HepG2 (cell line): ENCODE results near the gene ALDH4A1. TPM values are rescaled to one million over a fixed set of nuclear protein-coding genes. Genes with fewer than 3 reads are reported as not detected.

ENCODE experiments used
- ARID4A ChIP-seq: sonication (generic); formaldehyde crosslinking; IDR thresholded peaks from 2 replicates; pipeline ENCODE4 v1.5.0; 2020; ENCODE audit warnings: mild to moderate bottlenecking, missing genetic modification reagents, borderline replicate concordance
- BRD4 ChIP-seq: sonication (generic); formaldehyde crosslinking; IDR thresholded peaks from 2 replicates; pipeline ENCODE4 v1.4.0; 2020; ENCODE audit warnings: missing genetic modification reagents
- CHD4 ChIP-seq: fragments of 200-600 bp; sonication (generic); IDR thresholded peaks from 2 replicates; pipeline ENCODE4 v1.7.0; 2017; ENCODE audit warnings: mild to moderate bottlenecking, low read length, borderline replicate concordance
- DBP ChIP-seq: sonication (generic); formaldehyde crosslinking; IDR thresholded peaks from 2 replicates; pipeline ENCODE4 v1.4.0; 2020; ENCODE audit warnings: missing genetic modification reagents; ENCODE audit errors: not compliant biosample characterization
- GATAD2A ChIP-seq: IDR thresholded peaks from 2 replicates; pipeline ENCODE4 v1.6.1; 2016
- HNRNPL ChIP-seq: fragments of 200-400 bp; formaldehyde crosslinking; IDR thresholded peaks from 2 replicates; pipeline ENCODE4 v1.6.1; 2017; ENCODE audit warnings: mild to moderate bottlenecking, low read depth, low read length
- IRF9 ChIP-seq: sonication (generic); formaldehyde crosslinking; IDR thresholded peaks from 2 replicates; pipeline ENCODE4 v1.8.0; 2022; ENCODE audit warnings: missing genetic modification reagents, mild to moderate bottlenecking, borderline replicate concordance
- LCORL ChIP-seq, 2 experiments: fragments of 450-650 bp in 1 of 2; sonication (generic) in 1 of 2; formaldehyde crosslinking in 1 of 2; IDR thresholded peaks; 2 replicates each; pipeline versions ENCODE4 v1.5.0 to v1.6.1; 2017 to 2020; ENCODE audit warnings: antibody characterized with exemption in 1 of 2, missing genetic modification reagents in 1 of 2
- PHF21A ChIP-seq: sonication (generic); formaldehyde crosslinking; IDR thresholded peaks from 2 replicates; pipeline ENCODE4 v1.5.0; 2020; ENCODE audit warnings: mild to moderate bottlenecking, missing genetic modification reagents
- SMAD1 ChIP-seq: sonication (generic); formaldehyde crosslinking; IDR thresholded peaks from 2 replicates; pipeline ENCODE4 v1.4.0; 2020; ENCODE audit warnings: missing genetic modification reagents, low read depth, mild to moderate bottlenecking, borderline replicate concordance
- SRY ChIP-seq: sonication (generic); formaldehyde crosslinking; IDR thresholded peaks from 2 replicates; pipeline ENCODE4 v1.8.0; 2022; ENCODE audit warnings: mild to moderate bottlenecking, missing genetic modification reagents
- ZBTB38 ChIP-seq: sonication (generic); formaldehyde crosslinking; IDR thresholded peaks from 2 replicates; pipeline ENCODE4 v1.5.1; 2020; ENCODE audit warnings: mild to moderate bottlenecking, missing genetic modification reagents
- ZNF205 ChIP-seq: IDR thresholded peaks from 2 replicates; pipeline ENCODE4 v1.6.1; 2018; ENCODE audit warnings: missing biosample characterization, missing genetic modification reagents
- ZNF253 ChIP-seq: sonication (generic); formaldehyde crosslinking; IDR thresholded peaks from 2 replicates; pipeline ENCODE4 v1.8.0; 2022; ENCODE audit warnings: mild to moderate bottlenecking, missing genetic modification reagents, borderline replicate concordance
- ZNF263 ChIP-seq: sonication (generic); formaldehyde crosslinking; IDR thresholded peaks from 2 replicates; pipeline ENCODE4 v1.4.0; 2020; ENCODE audit warnings: missing genetic modification reagents
- ZNF296 ChIP-seq: sonication (generic); formaldehyde crosslinking; conservative IDR thresholded peaks from 2 replicates; pipeline ENCODE4 v1.5.0; 2020; ENCODE audit warnings: mild to moderate bottlenecking, missing genetic modification reagents
- ZNF326 ChIP-seq: sonication (generic); formaldehyde crosslinking; IDR thresholded peaks from 2 replicates; pipeline ENCODE4 v1.4.0; 2020; ENCODE audit warnings: missing genetic modification reagents, borderline replicate concordance
- ZNF362 ChIP-seq: sonication (generic); formaldehyde crosslinking; IDR thresholded peaks from 2 replicates; pipeline ENCODE4 v1.4.0; 2020; ENCODE audit warnings: missing genetic modification reagents, mild to moderate bottlenecking, borderline replicate concordance
- ZNF740 ChIP-seq: sonication (generic); formaldehyde crosslinking; IDR thresholded peaks from 2 replicates; pipeline ENCODE4 v1.4.0; 2020; ENCODE audit warnings: missing genetic modification reagents
- ZNF761 ChIP-seq: sonication (generic); formaldehyde crosslinking; conservative IDR thresholded peaks from 2 replicates; pipeline ENCODE4 v1.4.0; 2020; ENCODE audit warnings: mild to moderate bottlenecking, missing genetic modification reagents
- ZNF777 ChIP-seq: sonication (generic); formaldehyde crosslinking; IDR thresholded peaks from 2 replicates; pipeline ENCODE4 v1.4.0; 2020; ENCODE audit warnings: missing genetic modification reagents
- polyA plus RNA-seq, 8 experiments: library from polyadenylated mRNA; depleted of rRNA in 3 of 8; stranded (reverse) in 7 of 8; unstranded in 1 of 8; fragments of >200 nt; fragmentation: Illumina TruSeq in 4 of 8; extraction: Trizol in 4 of 8; gene quantifications; 2 replicates each; pipeline versions ENCODE4 v1.2.1 to v1.2.3, GENCODE V29; 2011 to 2016; ENCODE audit warnings: low read depth in 4 of 8, missing spikeins in 1 of 8, mixed read lengths in 1 of 8; ENCODE audit not compliant: insufficient read depth in 1 of 8
- total RNA-seq, 5 experiments: library from RNA; depleted of rRNA; stranded (reverse); fragments of >200 nt; fragmentation: Illumina TruSeq; extraction: Trizol; gene quantifications; 2 replicates each; pipeline ENCODE4 v1.2.3, GENCODE V29; 2016; ENCODE audit warnings: low read depth in 1 of 5

ALDH4A1 gene
- total and polyA plus RNA-seq, 2 of the 13 experiments (the other 11 are each of a cell fraction or from before 2014, with no cell fraction given): 76.4 to 240 TPM

- TF ChIP-seq SRY (CRISPR knock-in tag) (peak; percentile 60; the same call in 1 of the 2 replicates), SMAD1 (CRISPR knock-in tag) (peak; percentile 49; the same call in 1 of the 2 replicates), ZNF296 (CRISPR knock-in tag) (peak; percentile 78; the same call in 1 of the 2 replicates), BRD4 (CRISPR knock-in tag) (no peak), CHD4 (peak; percentile 81; the same call in 1 of the 2 replicates), ZBTB38 (peak; percentile 31; the same call in 1 of the 2 replicates), ZNF362 (CRISPR knock-in tag) (peak; percentile 88), ZNF326 (no peak), GATAD2A (CRISPR knock-in tag) (peak; percentile 62), ZNF205 (CRISPR knock-in tag) (peak; percentile 66; the same call in 1 of the 2 replicates), HNRNPL (no peak), ARID4A (peak; percentile 72), DBP (CRISPR knock-in tag) (no peak), ZNF263 (CRISPR knock-in tag) (peak; percentile 93), ZNF761 (CRISPR knock-in tag) (no peak), LCORL (IDR thresholded peaks at IDR 0.05) (no peak), LCORL (CRISPR knock-in tag; IDR thresholded peaks at IDR 0.05) (peak; percentile 69; the same call in 1 of the 2 replicates), PHF21A (CRISPR knock-in tag) (peak; percentile 39; the same call in 1 of the 2 replicates), ZNF253 (CRISPR knock-in tag) (no peak), ZNF740 (CRISPR knock-in tag) (no peak), IRF9 (CRISPR knock-in tag) (peak; percentile 46; the same call in 1 of the 2 replicates), ZNF777 (CRISPR knock-in tag) (0 out of 2 replicates have a peak, but pooled peaks have one; percentile 45)
Measured at GRCh38 chr1:18936814-18937481, 34.6 kb upstream of the ALDH4A1 start (continued).
